ENCODE data around the gene TSPAN18. TPM values are rescaled to one million over a fixed set of nuclear protein-coding genes. Genes with fewer than 3 reads are reported as not detected.

The TSPAN18 gene
- total and polyA plus RNA-seq, 2 of the 4 experiments (the other 2 are of a cell fraction): 0.36 to 1.1 TPM

DNA sequence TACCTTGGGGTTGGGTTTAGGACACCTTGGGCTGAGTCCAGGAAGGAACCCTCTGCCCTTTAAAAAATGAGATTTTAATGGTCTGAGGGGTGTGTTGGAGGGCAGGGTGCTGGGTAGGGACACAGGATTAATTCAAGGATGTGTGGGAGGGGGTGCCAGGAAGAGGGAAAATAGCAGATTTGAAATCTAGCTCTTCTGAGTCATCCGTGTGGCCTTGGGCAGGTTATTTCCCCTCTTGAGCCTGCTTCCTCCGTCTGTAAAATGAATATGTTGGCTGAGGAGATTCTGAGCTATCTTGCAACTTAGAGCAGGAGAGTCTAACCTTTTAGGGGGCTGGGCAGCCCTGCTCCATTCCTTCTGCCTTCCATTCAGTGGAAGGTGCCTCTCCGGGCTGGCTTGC, 3.0 kb downstream of the TSPAN18 start:
- no peak overlapping the region for H2BK5ac ChIP-seq (ENCODE audit: low read depth, low read length, poor library complexity, severe bottlenecking)
- H4K91ac ChIP-seq (ENCODE audit: insufficient read depth, low read depth, low read length): no peak overlapping the region
- no peaks in the 10 kb centered on the region for H4K20me1 ChIP-seq (ENCODE audit: insufficient read depth, low read length)
- H2AK5ac ChIP-seq (ENCODE audit: low read depth, low read length): no peak overlapping the region; the same call in 1 of the 2 replicates
- H3K9me3 ChIP-seq (ENCODE audit: control insufficient read depth, insufficient read depth, low read length): peaks cover 3% of the 10 kb centered on the region
- H3K27me3 ChIP-seq (ENCODE audit: control insufficient read depth, insufficient read depth, low read length): peaks cover 54% of the 10 kb centered on the region
- in situ Hi-C loops (cut with MboI; ENCODE audit: low sequenced_read_pairs) (loop anchor here (5.0 kb wide), 2 partner anchors 48 to 163 kb away; no protein-coding TSS in a partner anchor), intact Hi-C loops (cut with micrococcal nuclease) (loop anchor here (2.0 to 10.0 kb wide), 5 partner anchors 73 to 183 kb away; partner anchors contain the start of gene CD82), dilution Hi-C loops (cut with HindIII; ENCODE audit: low sequenced_read_pairs, unreplicated experiment) (no loop called here)
- H3K23ac ChIP-seq (ENCODE audit: low read depth, low read length): no peak overlapping the region
- ChIA-PET CTCF (no interaction called here), POLR2A (ENCODE audit: unreplicated experiment) (no interaction called here)
- no peaks in the 10 kb centered on the region for H3K79me1 ChIP-seq (ENCODE audit: low read depth in 1 of 2, low read length in 2 of 2)
- no peak overlapping the region for H2AFZ ChIP-seq (replicated peaks; ENCODE audit: low read length, poor library complexity)
- no peak overlapping the region for H3K56ac ChIP-seq (ENCODE audit: extremely low read depth, insufficient read depth, low read length)
- no peak overlapping the region for H3K4me3 ChIP-seq (ENCODE audit: insufficient read depth, low read depth, low read length)
- no peaks in the 10 kb centered on the region for H3K36me3 ChIP-seq (ENCODE audit: control insufficient read depth, insufficient read depth, low read length)
- H2BK20ac ChIP-seq (ENCODE audit: low read depth, low read length): no peak overlapping the region
- no peaks in the 10 kb centered on the region; the same call in 1 of the 2 replicates for H3K4me1 ChIP-seq (ENCODE audit: control insufficient read depth, insufficient read depth, low read length)
- no TSS peak for BruUV-seq (replicated peaks)
- H2AK9ac ChIP-seq (replicated peaks; ENCODE audit: low read depth, low read length, poor library complexity): no peak overlapping the region
- no peaks in the 10 kb centered on the region for H3K9me1 ChIP-seq (ENCODE audit: insufficient read depth, low read length)
- ATAC-seq (ENCODE audit: low read depth) (no peak), DNase-seq (no peak)
- no peak overlapping the region for H2BK120ac ChIP-seq (ENCODE audit: low read depth, low read length)
- H3K9ac ChIP-seq (ENCODE audit: low read depth, low read length): no peak overlapping the region
- no peak overlapping the region for H2BK15ac ChIP-seq (ENCODE audit: low read depth, low read length)
- no peak overlapping the region for H3K18ac ChIP-seq (ENCODE audit: low read depth, low read length)
- H4K5ac ChIP-seq (ENCODE audit: low read depth, low read length): no peak overlapping the region
- no peak overlapping the region for H4K8ac ChIP-seq (ENCODE audit: low read depth in 2 of 2, low read length in 2 of 2)
- H3K4me2 ChIP-seq (ENCODE audit: low read depth, low read length): no peak overlapping the region
- TF ChIP-seq CEBPB (IDR thresholded peaks at IDR 0.05; ENCODE audit: low read depth, low read length): no peak
- TF ChIP-seq, protein P1, sequence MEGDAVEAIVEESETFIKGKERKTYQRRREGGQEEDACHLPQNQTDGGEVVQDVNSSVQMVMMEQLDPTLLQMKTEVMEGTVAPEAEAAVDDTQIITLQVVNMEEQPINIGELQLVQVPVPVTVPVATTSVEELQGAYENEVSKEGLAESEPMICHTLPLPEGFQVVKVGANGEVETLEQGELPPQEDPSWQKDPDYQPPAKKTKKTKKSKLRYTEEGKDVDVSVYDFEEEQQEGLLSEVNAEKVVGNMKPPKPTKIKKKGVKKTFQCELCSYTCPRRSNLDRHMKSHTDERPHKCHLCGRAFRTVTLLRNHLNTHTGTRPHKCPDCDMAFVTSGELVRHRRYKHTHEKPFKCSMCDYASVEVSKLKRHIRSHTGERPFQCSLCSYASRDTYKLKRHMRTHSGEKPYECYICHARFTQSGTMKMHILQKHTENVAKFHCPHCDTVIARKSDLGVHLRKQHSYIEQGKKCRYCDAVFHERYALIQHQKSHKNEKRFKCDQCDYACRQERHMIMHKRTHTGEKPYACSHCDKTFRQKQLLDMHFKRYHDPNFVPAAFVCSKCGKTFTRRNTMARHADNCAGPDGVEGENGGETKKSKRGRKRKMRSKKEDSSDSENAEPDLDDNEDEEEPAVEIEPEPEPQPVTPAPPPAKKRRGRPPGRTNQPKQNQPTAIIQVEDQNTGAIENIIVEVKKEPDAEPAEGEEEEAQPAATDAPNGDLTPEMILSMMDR (conservative IDR thresholded peaks at IDR 0.05; ENCODE audit: low read depth, low read length): no peak
- no peak for TF ChIP-seq POLR2A (IDR thresholded peaks at IDR 0.05; ENCODE audit: low read depth, low read length)
- no peak for TF ChIP-seq SMC3 (IDR thresholded peaks at IDR 0.05; ENCODE audit: low read depth, low read length)
- TF ChIP-seq, protein P2, sequence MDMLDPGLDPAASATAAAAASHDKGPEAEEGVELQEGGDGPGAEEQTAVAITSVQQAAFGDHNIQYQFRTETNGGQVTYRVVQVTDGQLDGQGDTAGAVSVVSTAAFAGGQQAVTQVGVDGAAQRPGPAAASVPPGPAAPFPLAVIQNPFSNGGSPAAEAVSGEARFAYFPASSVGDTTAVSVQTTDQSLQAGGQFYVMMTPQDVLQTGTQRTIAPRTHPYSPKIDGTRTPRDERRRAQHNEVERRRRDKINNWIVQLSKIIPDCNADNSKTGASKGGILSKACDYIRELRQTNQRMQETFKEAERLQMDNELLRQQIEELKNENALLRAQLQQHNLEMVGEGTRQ (IDR thresholded peaks at IDR 0.05; ENCODE audit: low read depth, low read length): no peak
- no peak for TF ChIP-seq BHLHE40 (IDR thresholded peaks at IDR 0.05; ENCODE audit: low read depth, low read length)
- no peak for TF ChIP-seq FOS (IDR thresholded peaks at IDR 0.05; ENCODE audit: low read depth, low read length)
- no peak for TF ChIP-seq MXI1 (IDR thresholded peaks at IDR 0.05; ENCODE audit: borderline replicate concordance, low read depth, low read length)
- no peak for TF ChIP-seq CHD1 (IDR thresholded peaks at IDR 0.05; ENCODE audit: low read depth, low read length)
- WGBS, 2 experiments (ENCODE audit: extremely low coverage in 2 of 2, insufficient read length in 1 of 2): 80% methylated on average over 1 of the region's 3 CpGs; no CpG with 5 or more reads in 1 of the 2 experiments
- H3K27ac ChIP-seq (ENCODE audit: insufficient read depth, low read length): no peak overlapping the region
- no peak overlapping the region for H3K14ac ChIP-seq (replicated peaks; ENCODE audit: low read depth, low read length)
- no peak overlapping the region for H3K4ac ChIP-seq (ENCODE audit: low read depth, low read length)

Measured in IMR-90 (cell line).